Loucy (cell line): ENCODE data around the gene SPATA24.

Experiments
- EZH2phosphoT487 ChIP-seq: fragments of 200-600 bp; IDR thresholded peaks from 2 replicates; pipeline ENCODE4 v1.6.1; 2018; ENCODE audit warnings: antibody characterized with exemption, mild to moderate bottlenecking, moderate library complexity, borderline replicate concordance
- TF ChIP-seq, protein P1 (sequence below): fragments of 200-600 bp; sonication (generic); conservative IDR thresholded peaks from 2 replicates; pipeline ENCODE4 v1.5.1; 2014; ENCODE audit warnings: mild to moderate bottlenecking, antibody characterized with exemption, low read length

DNA sequence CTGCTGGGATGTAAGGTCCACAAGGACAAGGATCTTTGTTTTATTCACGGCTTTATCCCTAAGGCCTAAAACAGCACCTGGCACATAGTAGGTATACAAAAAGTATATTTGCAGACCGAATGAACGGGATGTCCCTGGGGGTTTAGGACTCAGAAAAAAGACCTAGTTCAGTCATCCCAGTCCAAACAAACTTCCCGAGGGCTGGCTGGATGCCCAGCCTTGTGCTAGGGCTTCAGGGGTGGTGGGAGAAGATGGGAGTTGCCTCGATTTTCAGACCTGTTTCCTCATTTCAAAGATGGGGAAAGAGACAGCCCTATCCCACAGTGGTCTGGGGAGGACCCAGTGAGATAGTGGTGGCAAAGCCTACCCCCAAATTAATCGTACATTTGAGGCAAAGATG, 6.0 kb downstream of the SPATA24 start:
- TF ChIP-seq, protein P1, sequence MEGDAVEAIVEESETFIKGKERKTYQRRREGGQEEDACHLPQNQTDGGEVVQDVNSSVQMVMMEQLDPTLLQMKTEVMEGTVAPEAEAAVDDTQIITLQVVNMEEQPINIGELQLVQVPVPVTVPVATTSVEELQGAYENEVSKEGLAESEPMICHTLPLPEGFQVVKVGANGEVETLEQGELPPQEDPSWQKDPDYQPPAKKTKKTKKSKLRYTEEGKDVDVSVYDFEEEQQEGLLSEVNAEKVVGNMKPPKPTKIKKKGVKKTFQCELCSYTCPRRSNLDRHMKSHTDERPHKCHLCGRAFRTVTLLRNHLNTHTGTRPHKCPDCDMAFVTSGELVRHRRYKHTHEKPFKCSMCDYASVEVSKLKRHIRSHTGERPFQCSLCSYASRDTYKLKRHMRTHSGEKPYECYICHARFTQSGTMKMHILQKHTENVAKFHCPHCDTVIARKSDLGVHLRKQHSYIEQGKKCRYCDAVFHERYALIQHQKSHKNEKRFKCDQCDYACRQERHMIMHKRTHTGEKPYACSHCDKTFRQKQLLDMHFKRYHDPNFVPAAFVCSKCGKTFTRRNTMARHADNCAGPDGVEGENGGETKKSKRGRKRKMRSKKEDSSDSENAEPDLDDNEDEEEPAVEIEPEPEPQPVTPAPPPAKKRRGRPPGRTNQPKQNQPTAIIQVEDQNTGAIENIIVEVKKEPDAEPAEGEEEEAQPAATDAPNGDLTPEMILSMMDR: no peak
- no peak for TF ChIP-seq EZH2phosphoT487
